Effector memory CD8-positive, alpha-beta T cell (primary cell): ENCODE data around the gene SNAPC1.

ENCODE experiments used
- ATAC-seq: fragments of 150-1000 bp; cut with Tn5 transposase; replicated peaks from 2 replicates; pipeline ENCODE4 v1.10.0; 2021; ENCODE audit warnings: mild to moderate bottlenecking, moderate library complexity
- DNase-seq, 3 experiments: peaks; one replicate each; pipeline ENCODE4 v3.0.0; 2021
- H3K27ac Mint-ChIP-seq, 2 donors: one replicate each; pipeline ENCODE4 v1.8.0; 2022; ENCODE audit warnings: mild to moderate bottlenecking in 2 of 2, mixed read lengths in 2 of 2, moderate library complexity in 2 of 2
- H3K27me3 Mint-ChIP-seq, 2 donors: one replicate each; pipeline ENCODE4 v1.8.0; 2022; ENCODE audit warnings: mixed read lengths in 2 of 2
- H3K36me3 Mint-ChIP-seq: one replicate; pipeline ENCODE4 v1.8.0; 2022; ENCODE audit warnings: mild to moderate bottlenecking, moderate library complexity, mixed read lengths; ENCODE audit not compliant: insufficient read depth
- H3K4me1 Mint-ChIP-seq, 2 donors: one replicate each; pipeline ENCODE4 v1.8.0; 2022; ENCODE audit warnings: low read depth in 2 of 2, mixed read lengths in 2 of 2
- H3K4me3 Mint-ChIP-seq, 2 donors: one replicate each; pipeline ENCODE4 v1.8.0; 2022; ENCODE audit warnings: mild to moderate bottlenecking in 2 of 2, mixed read lengths in 2 of 2, moderate library complexity in 2 of 2
- H3K9me3 Mint-ChIP-seq, 2 donors: one replicate each; pipeline ENCODE4 v1.8.0; 2022; ENCODE audit warnings: mixed read lengths in 2 of 2

Gene SNAPC1

DNA sequence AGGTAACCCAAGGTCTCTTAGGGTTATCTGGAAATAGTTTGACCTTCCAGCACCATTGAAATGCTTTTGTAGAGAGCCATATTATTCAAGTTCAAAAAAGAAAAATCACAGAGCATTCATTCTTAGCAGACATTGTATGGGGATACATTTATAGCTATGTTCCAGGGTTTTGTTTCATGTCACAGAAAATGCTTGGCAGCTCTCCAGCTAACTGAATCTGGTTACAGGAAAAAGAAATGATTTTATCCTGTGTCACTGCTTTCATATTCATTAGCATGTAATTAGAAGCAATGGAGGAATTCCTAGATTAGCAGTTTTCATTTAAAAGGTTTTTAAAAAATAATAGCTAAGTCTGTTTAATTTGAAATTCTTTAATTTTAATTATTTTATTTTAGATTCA is 78.9 kb downstream of the SNAPC1 start:
- Mint-ChIP-seq H3K36me3 (no peaks in the 10 kb centered on the region), H3K27me3 (peaks cover 8 to 13% of the 10 kb centered on the region in 2 donors), H3K4me3 (no peak overlapping the region), H3K27ac (no peak overlapping the region), H3K4me1 (no peaks in the 10 kb centered on the region), H3K9me3 (no peaks in the 10 kb centered on the region)
- no peak for DNase-seq
- no peak for ATAC-seq
